ENCODE data around the gene PEAR1.

The PEAR1 gene

DNA sequence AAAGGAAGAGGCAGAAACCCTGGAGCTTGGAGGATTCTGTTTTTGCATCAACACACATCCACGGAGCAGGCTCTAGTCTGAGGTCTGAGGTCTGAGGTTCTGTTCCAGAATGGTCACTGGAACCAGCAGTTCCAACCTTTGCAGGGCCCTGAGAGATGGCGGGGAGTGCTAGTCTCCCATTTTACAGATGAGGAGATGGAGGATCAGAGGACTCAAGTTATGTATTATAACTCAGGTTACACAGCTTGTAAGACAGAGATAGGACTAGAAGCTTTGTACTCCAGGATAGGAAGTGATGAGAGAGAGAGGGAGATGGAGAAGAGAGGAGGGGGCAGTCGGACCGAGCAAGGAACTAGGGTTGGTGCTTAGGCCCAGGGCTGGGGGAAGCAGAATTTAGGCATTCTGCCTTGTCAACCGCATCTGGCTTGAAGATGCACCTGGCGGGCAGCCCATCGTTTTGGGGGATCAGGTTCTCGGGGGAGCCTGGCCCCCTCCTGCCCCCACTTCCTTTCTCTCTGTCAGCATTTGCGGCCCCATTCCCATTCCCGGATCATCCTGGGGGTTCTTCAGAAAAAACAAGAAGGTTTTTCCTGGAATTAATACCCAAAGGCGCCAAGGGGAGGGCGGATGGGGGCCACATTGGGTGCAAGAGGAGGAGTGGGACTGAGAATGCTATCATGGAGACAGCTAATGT is 5.6 kb downstream of the PEAR1 start:
- DNase-seq (ENCODE audit: insufficient read length, low spot score) (no peak), FAIRE-seq (no peak)

DNA sequence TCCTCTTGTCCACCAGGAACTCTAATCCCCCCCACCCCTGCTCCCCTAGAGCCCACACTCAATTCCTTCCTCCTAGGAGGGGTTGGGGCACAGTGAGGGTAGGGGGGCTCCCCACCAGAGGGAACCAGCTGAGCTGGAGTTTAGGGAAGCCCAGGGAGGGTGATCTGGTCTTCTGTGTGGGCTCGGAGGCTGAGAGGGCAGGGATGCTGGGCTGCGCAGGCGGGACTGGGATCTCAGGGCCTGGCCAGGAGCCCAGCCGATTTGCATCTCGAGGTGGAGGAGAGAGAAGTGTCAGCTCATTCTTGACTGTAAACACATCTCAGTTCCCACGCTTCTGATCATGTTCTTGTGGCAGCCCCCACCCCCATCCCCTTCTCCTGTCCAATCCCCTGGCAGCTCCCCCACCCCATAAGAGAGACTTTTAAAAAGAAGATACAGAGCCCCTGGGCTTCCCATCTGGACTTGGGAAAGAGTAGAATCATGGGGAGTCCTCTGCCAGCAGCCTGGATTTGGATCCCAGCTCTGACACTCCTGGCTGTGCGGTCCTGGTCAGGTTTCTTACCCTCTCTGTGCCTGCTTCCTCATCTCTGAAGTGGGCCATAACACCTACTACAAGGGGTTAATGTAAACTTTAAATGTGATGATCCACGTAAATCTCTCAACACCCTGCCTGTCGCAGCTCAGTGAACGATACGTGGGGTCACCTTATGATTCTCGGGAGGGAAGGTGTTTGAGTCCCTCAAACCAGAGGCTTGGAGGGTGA is 6.6 kb downstream of the PEAR1 start:
- DNase-seq (ENCODE audit: insufficient read length, low spot score) (no peak), FAIRE-seq (no peak)

GRCh38 chr1:156900896-156901589 is 7.5 kb downstream of the PEAR1 start:
- no peak for FAIRE-seq

DNA sequence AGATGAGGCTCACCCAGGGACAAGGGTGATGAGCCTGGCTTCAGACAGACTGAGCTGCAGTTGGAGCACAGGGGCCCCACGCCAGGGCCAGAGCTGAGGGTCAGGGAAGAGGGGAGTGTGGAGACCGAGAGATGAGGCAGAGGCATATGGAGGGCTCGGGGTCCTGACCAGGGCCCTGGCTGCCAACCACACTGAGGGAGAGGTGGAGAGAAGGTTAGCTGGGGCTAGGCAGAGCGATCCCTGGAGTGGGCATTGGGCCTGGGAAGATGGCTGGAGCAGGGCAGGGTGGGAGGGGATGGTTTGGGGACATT is 8.0 kb downstream of the PEAR1 start:
- DNase-seq (ENCODE audit: insufficient read length, low spot score) (no peak), FAIRE-seq (no peak)

More at GRCh38 chr1:156900896-156901589, 7.5 kb downstream of the PEAR1 start:
- no peak for DNase-seq (ENCODE audit: insufficient read length, low spot score)

DNA sequence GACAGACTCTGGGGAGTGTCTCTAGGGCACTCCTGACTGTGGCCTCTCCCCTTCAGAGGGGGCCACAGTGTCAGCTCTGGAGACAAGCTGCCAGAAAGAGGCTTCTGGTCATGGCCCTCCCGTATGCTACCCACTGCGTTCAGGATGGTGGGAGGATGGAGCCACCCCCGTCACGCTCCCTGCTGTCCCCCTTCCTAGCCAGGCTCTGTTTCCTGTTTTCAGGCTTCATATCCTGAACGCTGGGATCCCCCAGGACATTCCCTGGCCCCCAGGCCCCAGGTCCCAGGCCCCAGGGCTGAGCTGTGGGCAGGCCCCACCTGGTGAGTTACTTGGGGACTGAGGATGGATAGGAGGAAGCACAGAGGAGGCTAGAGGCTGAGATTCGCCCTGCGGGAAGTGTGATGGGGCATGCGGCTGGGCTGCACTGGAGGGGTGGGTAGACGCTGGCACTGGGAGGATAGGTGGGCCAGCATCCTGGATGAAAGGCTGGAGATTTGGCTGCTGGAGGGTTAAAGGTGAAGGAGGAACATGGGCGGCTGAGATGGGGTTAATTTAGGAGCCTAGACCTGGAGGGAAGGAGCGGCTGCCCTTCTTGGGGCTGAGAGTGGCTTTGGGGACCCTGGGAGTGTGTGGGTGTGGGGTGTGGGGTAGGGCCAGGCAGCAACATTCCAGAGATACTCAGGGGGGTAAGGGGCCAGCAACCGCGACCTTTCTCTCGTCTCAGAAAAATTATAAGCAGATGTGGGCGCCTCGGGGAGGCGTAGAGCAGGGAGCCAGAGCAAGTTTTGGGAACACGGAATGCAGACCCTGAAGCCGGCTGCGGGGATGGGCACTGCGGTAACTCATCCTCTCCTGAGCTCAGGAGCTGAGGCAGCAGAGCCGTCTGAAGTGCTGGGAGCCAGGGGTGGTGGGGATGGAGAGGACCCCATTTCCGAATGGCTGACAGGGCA is 8.7 kb downstream of the PEAR1 start:
- FAIRE-seq (no peak), DNase-seq (ENCODE audit: insufficient read length, low spot score) (no peak)

GRCh38 chr1:156903328-156904091 is 10.0 kb downstream of the PEAR1 start:
- DNase-seq (ENCODE audit: insufficient read length, low spot score) = no peak
- no peak for FAIRE-seq

DNA sequence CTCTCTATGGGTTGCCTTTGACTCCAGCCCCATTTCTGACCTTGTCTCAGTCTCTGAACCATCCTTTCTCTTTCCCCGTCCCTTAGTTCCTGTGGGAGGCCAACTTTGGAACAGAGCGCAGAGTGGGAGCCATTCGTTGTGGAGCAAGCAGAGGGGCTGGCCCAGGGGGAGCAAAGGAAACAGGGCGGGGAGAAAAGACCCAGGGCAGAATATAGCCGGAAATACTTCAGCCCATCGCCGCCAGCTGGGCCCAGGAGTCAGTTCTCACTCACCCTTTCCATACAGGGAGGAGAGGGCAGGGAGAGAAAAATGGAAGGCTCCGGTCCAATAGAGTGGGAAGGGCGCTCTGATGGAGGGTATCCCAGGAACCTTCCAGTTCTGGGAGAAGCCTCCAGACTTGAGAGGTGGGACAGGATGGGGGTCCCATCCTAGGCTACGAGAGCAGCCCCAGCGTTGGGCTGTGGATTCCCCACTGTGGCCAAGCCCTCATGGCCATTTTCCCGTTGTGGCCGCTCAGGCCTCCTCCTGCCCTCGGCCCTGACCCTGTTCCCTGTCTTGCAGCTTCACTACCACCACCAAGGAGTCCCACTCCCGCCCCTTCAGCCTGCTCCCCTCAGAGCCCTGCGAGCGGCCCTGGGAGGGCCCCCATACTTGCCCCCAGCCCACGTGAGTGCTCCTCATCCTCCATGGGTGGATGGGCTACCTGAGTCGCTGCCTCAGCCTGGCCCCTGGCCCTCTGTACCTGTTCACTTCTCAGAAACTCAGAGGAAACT is 10.9 kb downstream of the PEAR1 start:
- DNase-seq (ENCODE audit: insufficient read length, low spot score) (no peak), FAIRE-seq (no peak)

DNA sequence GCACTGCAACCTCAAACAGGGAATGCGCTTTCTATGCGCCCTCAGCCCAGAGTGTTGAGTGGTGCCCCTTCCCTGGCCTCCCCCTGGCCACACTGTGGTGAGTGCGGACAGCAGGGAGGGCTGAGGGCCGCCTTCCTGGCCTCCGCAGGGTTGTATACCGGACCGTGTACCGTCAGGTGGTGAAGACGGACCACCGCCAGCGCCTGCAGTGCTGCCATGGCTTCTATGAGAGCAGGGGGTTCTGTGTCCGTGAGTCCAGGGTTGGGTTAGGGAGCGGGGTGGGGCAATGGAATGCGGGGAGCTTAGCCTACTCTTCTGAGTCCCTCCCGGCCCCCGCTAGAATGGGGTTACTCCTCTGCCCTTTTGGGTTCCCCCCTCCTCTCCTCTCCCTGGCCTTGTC is 11.7 kb downstream of the PEAR1 start:
- no peak for FAIRE-seq
- no peak for DNase-seq (ENCODE audit: insufficient read length, low spot score)

DNA sequence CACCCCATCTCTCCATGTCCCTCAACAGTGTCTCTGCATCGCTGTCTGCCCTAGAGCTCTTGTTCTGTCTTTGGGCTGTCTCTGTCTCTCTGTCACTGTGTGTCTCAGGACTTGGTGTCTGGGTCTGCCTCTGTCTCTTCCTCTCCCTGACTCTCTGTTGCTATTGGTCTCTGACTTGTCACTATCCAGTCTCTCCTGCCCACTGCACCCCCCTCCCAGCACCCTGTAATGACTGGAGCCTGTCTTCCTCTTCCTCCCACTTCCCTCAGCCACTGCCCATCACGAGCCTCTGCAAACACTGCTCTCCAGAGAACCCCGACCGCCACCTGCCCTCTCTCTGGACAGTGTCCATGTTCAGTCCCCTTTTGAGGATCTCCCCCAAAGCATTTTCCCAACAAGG is 12.1 kb downstream of the PEAR1 start:
- no peak for FAIRE-seq
- DNase-seq (ENCODE audit: insufficient read length, low spot score) = no peak

DNA sequence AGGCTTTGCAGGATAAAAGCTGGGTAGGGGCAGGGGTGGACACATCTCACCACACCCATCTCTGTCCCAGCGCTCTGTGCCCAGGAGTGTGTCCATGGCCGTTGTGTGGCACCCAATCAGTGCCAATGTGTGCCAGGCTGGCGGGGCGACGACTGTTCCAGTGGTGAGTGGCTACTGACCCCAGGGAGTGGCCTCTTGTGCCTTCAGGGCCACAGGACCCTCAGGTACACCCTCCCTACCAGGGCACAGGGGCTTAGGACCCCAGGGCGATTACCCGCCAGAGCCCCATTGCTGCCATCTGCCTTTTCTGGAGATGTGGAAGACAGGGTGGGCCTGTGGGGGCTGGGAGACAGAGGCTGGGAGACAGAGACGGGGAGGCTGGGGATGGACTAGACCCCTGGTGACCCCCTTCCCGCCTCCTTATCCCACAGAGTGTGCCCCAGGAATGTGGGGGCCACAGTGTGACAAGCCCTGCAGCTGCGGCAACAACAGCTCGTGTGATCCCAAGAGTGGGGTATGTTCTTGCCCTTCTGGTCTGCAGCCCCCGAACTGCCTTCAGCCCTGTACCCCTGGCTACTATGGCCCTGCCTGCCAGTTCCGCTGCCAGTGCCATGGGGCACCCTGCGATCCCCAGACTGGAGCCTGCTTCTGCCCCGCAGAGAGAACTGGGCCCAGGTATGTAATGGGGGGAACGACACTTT is 12.8 kb downstream of the PEAR1 start:
- DNase-seq (ENCODE audit: insufficient read length, low spot score) (no peak), FAIRE-seq (no peak)

DNA sequence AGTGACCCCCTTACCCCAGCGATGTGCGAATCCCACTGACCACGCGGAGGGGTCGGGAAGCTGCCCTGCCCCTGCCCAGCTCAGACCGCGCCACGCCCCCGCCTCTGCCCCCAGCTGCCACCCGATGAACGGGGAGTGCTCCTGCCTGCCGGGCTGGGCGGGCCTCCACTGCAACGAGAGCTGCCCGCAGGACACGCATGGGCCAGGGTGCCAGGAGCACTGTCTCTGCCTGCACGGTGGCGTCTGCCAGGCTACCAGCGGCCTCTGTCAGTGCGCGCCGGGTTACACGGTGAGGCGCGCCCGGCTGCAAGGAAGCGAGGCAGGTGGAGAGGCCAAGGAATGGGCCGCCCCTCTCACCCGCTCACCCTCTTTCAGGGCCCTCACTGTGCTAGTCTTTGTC is 15.0 kb downstream of the PEAR1 start:
- DNase-seq (ENCODE audit: insufficient read length, low spot score) = no peak
- FAIRE-seq = no peak

GRCh38 chr1:156908955-156909354 is 15.4 kb downstream of the PEAR1 start:
- FAIRE-seq = no peak
- DNase-seq (ENCODE audit: insufficient read length, low spot score) = no peak

- DNase-seq (ENCODE audit: insufficient read length, low spot score) (no peak), FAIRE-seq (no peak)
These were observed 16.2 kb downstream of the PEAR1 start for GRCh38 chr1:156909671-156910070.

DNA sequence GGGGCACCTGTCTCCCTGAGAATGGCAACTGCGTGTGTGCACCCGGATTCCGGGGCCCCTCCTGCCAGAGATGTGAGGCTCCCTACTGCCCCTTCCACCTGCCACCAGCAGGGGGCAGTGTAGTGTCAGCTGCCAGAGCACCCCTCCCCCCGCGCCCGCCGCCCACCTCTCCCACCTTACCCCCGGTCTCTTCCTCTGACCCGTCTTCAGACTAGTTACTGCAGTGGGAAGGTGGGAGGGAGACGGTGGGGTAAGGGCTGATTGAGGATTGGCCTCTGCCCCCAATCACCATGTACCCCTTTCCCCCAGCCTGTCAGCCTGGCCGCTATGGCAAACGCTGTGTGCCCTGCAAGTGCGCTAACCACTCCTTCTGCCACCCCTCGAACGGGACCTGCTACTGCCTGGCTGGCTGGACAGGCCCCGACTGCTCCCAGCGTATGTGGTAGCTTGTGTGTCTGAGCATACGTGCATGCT is 16.8 kb downstream of the PEAR1 start:
- DNase-seq (ENCODE audit: insufficient read length, low spot score) = peak; percentile 72
- no peak for FAIRE-seq

- DNase-seq (ENCODE audit: insufficient read length, low spot score) (no peak), FAIRE-seq (no peak)
These were observed 18.2 kb downstream of the PEAR1 start for GRCh38 chr1:156911577-156912298.

GRCh38 chr1:156912310-156912709 is 18.8 kb downstream of the PEAR1 start:
- DNase-seq (ENCODE audit: insufficient read length, low spot score) (no peak), FAIRE-seq (no peak)

DNA sequence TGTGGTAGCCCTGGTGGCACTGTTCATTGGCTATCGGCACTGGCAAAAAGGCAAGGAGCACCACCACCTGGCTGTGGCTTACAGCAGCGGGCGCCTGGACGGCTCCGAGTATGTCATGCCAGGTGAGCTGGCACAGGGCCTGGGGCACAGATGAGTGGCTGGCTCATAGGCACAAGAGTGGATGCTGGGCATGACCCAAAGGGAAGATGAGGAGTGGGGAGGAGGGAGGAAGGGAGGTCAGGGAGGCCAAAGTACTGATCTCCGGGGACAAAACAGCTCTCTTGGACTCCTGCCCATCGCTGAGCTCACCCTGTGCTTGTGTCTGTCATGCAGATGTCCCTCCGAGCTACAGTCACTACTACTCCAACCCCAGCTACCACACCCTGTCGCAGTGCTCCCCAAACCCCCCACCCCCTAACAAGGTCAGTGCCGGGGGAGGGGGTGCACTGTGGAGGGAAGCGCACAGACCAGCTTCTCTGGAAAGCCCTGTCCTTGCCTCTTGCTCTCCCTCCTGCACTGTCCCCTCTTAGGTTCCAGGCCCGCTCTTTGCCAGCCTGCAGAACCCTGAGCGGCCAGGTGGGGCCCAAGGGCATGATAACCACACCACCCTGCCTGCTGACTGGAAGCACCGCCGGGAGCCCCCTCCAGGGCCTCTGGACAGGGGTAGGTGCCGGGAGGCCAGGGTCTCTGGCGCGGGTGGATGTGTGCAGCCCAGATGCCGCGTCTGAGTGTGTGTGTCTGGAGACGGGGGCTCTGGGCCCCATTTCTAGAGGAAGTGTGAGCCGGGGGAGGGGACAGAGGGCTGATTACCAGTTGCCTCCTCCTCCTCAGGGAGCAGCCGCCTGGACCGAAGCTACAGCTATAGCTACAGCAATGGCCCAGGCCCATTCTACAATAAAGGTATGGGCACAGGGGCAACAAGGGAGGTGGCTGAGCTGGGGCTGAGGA is 19.6 kb downstream of the PEAR1 start:
- DNase-seq (ENCODE audit: insufficient read length, low spot score) (no peak), FAIRE-seq (no peak)
